ENCODE results near the gene NMNAT2. TPM values are rescaled to one million over a fixed set of nuclear protein-coding genes. Genes with fewer than 3 reads are reported as not detected.

Gene NMNAT2
- total RNA-seq, 1 experiment from 2014 or later: 11.4 TPM

GRCh38 chr1:183238071-183238470, 180.1 kb downstream of the NMNAT2 start:
- no CpG with 5 or more reads among the region's 2 CpGs for WGBS (ENCODE audit: extremely low coverage, insufficient read length, low lambda C conversion rate)

More at GRCh38 chr1:183238071-183238470, 180.1 kb downstream of the NMNAT2 start:
- Histone ChIP-seq H3K27ac (ENCODE audit: insufficient read length, low read depth, low read length) (no peak overlapping the region), H3K4me1 (ENCODE audit: insufficient read depth, low read length) (peaks cover 10% of the 10 kb centered on the region; the same call in 1 of the 2 replicates), H3K79me2 (ENCODE audit: insufficient read depth, low read length) (no peaks in the 10 kb centered on the region), H4K5ac (ENCODE audit: insufficient read length, low read depth, low read length) (no peak overlapping the region), H3T11ph (ENCODE audit: low read length) (no peak overlapping the region), H3K9me3 (ENCODE audit: control insufficient read depth, low read depth, low read length) (no peaks in the 10 kb centered on the region), H4K8ac (replicated peaks; ENCODE audit: insufficient read length, low read depth, low read length) (no peak overlapping the region), H3K4ac (ENCODE audit: low read depth, low read length) (no peak overlapping the region), H4K91ac (ENCODE audit: insufficient read length, low read depth, low read length) (no peak overlapping the region), H2AFZ (ENCODE audit: low read length) (no peak overlapping the region), H2BK20ac (ENCODE audit: low read depth, low read length, poor library complexity, severe bottlenecking) (no peak overlapping the region), H3K23ac (ENCODE audit: insufficient read length, low read depth, low read length) (no peak overlapping the region), H3K79me1 (ENCODE audit: insufficient read depth, low read depth, low read length, poor library complexity, severe bottlenecking) (no peaks in the 10 kb centered on the region), H3K56ac (ENCODE audit: insufficient read length, low read depth, low read length) (no peak overlapping the region), H4K20me1 (ENCODE audit: control insufficient read depth, insufficient read depth, insufficient read length) (no peaks in the 10 kb centered on the region), H3K9ac (ENCODE audit: extremely low read depth, insufficient read length, low read length) (no peak overlapping the region), H2BK5ac (ENCODE audit: insufficient read length, low read length) (no peak overlapping the region), H3K14ac (ENCODE audit: insufficient read depth, low read length) (no peak overlapping the region), H3K18ac (ENCODE audit: insufficient read length, low read depth, low read length) (no peak overlapping the region), H2BK12ac (ENCODE audit: insufficient read length, low read depth, low read length) (no peak overlapping the region), H2BK15ac (ENCODE audit: low read depth, low read length) (no peak overlapping the region), H2AK5ac (ENCODE audit: insufficient read length, low read length) (no peak overlapping the region), H2BK120ac (ENCODE audit: low read depth, low read length, poor library complexity, severe bottlenecking) (no peak overlapping the region), H3K4me2 (ENCODE audit: insufficient read depth, insufficient read length, low read length) (no peak overlapping the region), H3K23me2 (ENCODE audit: insufficient read length, low read depth, low read length, poor library complexity, severe bottlenecking) (peaks cover 7% of the 10 kb centered on the region), H3K27me3 (ENCODE audit: insufficient read depth, low read length) (no peaks in the 10 kb centered on the region)
- no peaks in the 10 kb centered on the region for H3K27me3 Mint-ChIP-seq (ENCODE audit: low read depth)
- no peak for DNase-seq
- H3K27ac Mint-ChIP-seq: no peak overlapping the region
- no peak for TF ChIP-seq CTCF (conservative IDR thresholded peaks at IDR 0.05)
- peaks cover 0 to 4% (median 0%) of the 10 kb centered on the region in 3 experiments; a peak in 1 of 7 replicates for H3K36me3 Mint-ChIP-seq (ENCODE audit: insufficient read depth in 1 of 3, low read depth in 3 of 3)
- H3K9me3 Mint-ChIP-seq: no peaks in the 10 kb centered on the region
- H3K4me1 Mint-ChIP-seq: peaks cover 29% of the 10 kb centered on the region in 2 experiments
- H3K4me3 Mint-ChIP-seq: no peak overlapping the region
